ENCODE measurements around the gene ACIN1. TPM values are rescaled to one million over a fixed set of nuclear protein-coding genes. Genes with fewer than 3 reads are reported as not detected.
A peak's percentile ranks its signal among the peaks of the same experiment; 100 is the strongest.

The ACIN1 gene
- total and polyA plus RNA-seq, 2 of the 13 experiments (the other 11 are each of a cell fraction or from before 2014, with no cell fraction given) = 165 to 183 TPM

DNA sequence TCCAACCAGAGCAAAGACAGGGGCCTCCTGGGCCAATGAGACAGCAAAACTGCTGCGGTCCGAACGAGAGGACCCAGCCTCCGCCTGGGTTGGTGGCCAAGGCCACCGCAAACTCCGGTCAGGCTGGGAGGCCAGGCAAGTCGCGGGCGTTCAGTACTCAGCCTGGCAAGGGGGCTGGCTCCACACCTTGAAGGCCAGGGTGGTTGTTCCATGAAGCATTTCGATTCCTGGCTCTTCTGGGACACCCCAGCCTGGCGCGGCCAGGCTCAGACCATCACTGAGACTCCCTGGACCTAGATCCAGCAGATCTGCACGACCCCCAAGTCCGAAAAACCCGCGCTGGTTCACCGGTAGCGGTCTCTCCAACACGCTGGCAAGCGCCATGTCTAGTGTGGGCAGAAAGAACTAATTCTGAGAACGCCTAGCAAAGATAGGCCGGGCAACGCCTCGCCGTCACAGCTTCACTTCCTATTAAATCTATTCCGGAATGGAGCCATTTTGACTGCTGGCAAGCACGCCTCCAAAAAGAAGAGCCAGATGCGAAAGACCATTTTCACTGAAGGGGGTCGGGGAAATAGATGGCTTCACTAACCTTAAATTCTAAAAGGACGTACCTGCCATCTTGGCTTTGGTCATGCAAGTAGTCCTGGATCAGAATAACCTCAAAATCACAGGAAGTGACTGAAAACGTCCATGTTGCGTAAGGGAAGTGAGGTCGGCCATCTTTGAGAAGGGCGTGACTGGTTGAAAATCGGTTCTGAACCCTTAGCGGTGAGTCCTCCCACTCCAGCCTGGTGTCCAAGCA lies 60.2 kb downstream of the ACIN1 start, which contains the start of gene PSMB5 (continued):
- TF ChIP-seq CERS6 (CRISPR knock-in tag; IDR thresholded peaks at IDR 0.05) (0 out of 2 replicates have a peak, but pooled peaks have one; percentile 76), ZNF569 (CRISPR knock-in tag; IDR thresholded peaks at IDR 0.05; ENCODE audit: borderline replicate concordance) (0 out of 2 replicates have a peak, but pooled peaks have one; percentile 28), ZNF780A (CRISPR knock-in tag; IDR thresholded peaks at IDR 0.05) (0 out of 2 replicates have a peak, but pooled peaks have one; percentile 72), WIZ (CRISPR knock-in tag; IDR thresholded peaks at IDR 0.05) (peak; percentile 96), E2F5 (CRISPR knock-in tag; conservative IDR thresholded peaks at IDR 0.05) (peak; percentile 84; the same call in 1 of the 2 replicates), ZNF703 (CRISPR knock-in tag; IDR thresholded peaks at IDR 0.05; ENCODE audit: borderline replicate concordance) (peak; percentile 55; the same call in 1 of the 2 replicates), ZSCAN25 (CRISPR knock-in tag; IDR thresholded peaks at IDR 0.05) (no peak; the same call in 1 of the 2 replicates), FOXO1 (CRISPR knock-in tag; IDR thresholded peaks at IDR 0.05) (peak; percentile 65), ZNF777 (CRISPR knock-in tag; IDR thresholded peaks at IDR 0.05) (peak; percentile 46; the same call in 1 of the 2 replicates), ZNF512B (CRISPR knock-in tag; IDR thresholded peaks at IDR 0.05; ENCODE audit: borderline replicate concordance) (0 out of 2 replicates have a peak, but pooled peaks have one; percentile 95), CTCF (CRISPR knock-in tag; IDR thresholded peaks at IDR 0.05) (peak; percentile 14), ZNF570 (CRISPR knock-in tag; IDR thresholded peaks at IDR 0.05; ENCODE audit: borderline replicate concordance) (no peak; the same call in 1 of the 2 replicates), KLF11 (CRISPR knock-in tag; IDR thresholded peaks at IDR 0.05) (peak; percentile 87; the same call in 1 of the 2 replicates), TFE3 (CRISPR knock-in tag; IDR thresholded peaks at IDR 0.05) (peak; percentile 77)
- TF ChIP-seq, protein P1, sequence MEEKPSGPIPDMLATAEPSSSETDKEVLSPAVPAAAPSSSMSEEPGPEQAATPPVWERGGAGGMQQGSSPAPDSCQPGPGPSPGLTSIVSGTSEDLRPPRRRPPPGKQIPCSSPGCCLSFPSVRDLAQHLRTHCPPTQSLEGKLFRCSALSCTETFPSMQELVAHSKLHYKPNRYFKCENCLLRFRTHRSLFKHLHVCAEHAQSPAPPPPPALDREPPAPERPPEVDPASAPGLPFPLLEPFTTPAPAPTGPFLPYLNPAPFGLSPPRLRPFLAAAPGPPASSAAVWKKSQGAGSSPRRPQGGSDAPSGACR (CRISPR knock-in tag; IDR thresholded peaks at IDR 0.05) = peak; percentile 87; the same call in 1 of the 2 replicates

Measured in HepG2 (cell line).